ENCODE measurements around the gene LRRC74B. TPM values are rescaled to one million over a fixed set of nuclear protein-coding genes. Genes with fewer than 3 reads are reported as not detected.

Gene LRRC74B
- total RNA-seq, 2 donors from 2014 or later = not detected

DNA sequence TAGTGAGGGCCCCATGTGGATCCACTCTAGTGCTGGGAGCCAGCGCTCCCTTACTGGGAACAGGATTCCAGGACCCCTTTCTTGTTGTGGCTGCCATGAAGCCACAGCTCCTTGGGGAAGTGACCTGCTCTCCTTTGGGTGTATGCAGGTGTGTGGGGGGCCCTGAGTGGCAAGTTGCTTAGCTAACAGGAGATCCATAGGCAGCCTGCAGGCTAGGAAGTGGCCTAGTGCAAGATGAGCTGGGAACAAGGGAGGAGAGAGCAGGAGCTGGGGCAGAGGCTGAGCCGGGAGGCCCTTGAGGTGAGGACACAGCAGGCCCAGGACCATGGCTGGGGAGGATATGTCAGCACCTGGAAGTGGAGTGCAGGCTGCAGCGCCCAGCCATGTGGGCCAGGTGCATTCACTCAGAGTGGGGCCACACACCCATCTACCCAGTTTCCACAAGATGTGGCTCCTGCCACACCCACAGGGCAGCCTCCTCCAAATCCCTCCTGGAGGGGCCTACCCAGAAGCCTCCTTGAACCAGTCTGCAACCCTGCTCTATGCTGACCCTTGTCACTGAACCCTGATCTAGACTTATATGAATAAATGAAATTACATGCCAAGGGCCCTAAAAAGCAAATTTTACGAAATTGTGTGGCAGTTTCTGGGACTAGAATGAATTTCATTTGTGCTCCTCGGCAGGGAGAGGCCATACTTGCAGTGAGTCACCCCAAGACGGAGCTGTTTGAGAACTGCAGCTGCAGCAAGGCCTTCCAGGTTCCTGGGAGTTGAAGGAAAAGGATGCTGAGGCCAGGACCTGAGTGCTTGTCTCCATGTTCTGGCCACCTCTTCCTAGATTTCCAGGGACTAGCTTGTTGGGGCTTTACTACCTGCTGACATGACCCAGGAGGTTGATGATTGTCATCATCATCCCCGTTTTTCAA is 47.1 kb upstream of the LRRC74B start:
- no peak overlapping the region for H3K4me3 ChIP-seq
- TF ChIP-seq, protein P1, sequence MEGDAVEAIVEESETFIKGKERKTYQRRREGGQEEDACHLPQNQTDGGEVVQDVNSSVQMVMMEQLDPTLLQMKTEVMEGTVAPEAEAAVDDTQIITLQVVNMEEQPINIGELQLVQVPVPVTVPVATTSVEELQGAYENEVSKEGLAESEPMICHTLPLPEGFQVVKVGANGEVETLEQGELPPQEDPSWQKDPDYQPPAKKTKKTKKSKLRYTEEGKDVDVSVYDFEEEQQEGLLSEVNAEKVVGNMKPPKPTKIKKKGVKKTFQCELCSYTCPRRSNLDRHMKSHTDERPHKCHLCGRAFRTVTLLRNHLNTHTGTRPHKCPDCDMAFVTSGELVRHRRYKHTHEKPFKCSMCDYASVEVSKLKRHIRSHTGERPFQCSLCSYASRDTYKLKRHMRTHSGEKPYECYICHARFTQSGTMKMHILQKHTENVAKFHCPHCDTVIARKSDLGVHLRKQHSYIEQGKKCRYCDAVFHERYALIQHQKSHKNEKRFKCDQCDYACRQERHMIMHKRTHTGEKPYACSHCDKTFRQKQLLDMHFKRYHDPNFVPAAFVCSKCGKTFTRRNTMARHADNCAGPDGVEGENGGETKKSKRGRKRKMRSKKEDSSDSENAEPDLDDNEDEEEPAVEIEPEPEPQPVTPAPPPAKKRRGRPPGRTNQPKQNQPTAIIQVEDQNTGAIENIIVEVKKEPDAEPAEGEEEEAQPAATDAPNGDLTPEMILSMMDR (IDR thresholded peaks at IDR 0.05) = no peak
- H3K27ac ChIP-seq = no peak overlapping the region
- no peak for DNase-seq (ENCODE audit: low spot score)
- no peaks in the 10 kb centered on the region for H3K27me3 ChIP-seq
- H3K4me1 ChIP-seq = peaks cover 0 to 30% of the 10 kb centered on the region in 2 donors
- H3K36me3 ChIP-seq = peaks cover 53% of the 10 kb centered on the region
- no peaks in the 10 kb centered on the region for H3K9me3 ChIP-seq

DNA sequence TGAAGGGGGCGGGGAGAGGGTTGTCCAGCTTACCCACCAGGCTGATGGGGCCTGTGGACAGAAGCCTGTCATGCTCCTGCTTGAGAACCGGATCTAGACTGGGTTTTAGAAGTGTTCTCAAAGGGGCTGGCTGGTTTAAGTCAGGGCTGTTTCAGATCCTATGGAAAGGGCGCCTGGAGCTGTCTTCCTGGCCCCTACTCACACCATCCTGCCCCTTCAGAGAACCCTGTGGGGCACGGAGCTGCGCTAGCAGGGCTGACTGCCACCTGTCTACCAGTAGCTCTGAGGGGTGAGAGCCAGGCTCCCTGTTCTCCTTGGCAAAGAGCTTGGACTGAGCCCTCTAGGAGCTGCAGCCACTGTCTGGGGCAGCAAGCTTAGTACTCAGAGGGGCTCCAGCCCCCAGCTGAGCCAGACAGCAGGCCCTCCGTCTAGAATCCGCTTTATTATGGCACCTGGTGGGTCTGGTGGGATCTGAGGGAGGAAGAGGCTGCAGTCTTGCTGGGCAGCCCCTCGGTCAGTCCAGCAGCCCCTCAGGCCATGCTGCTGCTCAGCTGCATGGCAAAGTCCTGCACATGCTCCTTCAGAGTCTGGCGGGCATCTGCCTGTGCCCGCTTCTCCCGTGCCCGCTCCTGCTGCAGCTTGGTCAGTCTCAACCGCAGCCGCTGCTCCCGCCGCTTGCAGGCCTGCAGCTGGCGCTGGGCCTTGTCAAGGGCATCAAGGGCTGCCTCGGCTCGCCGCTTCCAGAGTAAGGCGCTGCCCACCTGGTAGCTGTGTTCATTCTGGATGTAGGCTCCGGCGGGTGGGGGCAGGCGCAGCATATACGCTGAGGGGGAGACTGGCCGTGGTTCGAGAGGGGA is 46.2 kb upstream of the LRRC74B start:
- TF ChIP-seq, protein P1 (IDR thresholded peaks at IDR 0.05) = no peak
- no peak for DNase-seq (ENCODE audit: low spot score)
- peaks cover 51% of the 10 kb centered on the region for H3K36me3 ChIP-seq
- H3K27me3 ChIP-seq = no peaks in the 10 kb centered on the region
- no peak overlapping the region for H3K27ac ChIP-seq
- no peaks in the 10 kb centered on the region for H3K9me3 ChIP-seq
- no peak overlapping the region for H3K4me3 ChIP-seq
- peaks cover 0 to 34% of the 10 kb centered on the region in 2 donors for H3K4me1 ChIP-seq

DNA sequence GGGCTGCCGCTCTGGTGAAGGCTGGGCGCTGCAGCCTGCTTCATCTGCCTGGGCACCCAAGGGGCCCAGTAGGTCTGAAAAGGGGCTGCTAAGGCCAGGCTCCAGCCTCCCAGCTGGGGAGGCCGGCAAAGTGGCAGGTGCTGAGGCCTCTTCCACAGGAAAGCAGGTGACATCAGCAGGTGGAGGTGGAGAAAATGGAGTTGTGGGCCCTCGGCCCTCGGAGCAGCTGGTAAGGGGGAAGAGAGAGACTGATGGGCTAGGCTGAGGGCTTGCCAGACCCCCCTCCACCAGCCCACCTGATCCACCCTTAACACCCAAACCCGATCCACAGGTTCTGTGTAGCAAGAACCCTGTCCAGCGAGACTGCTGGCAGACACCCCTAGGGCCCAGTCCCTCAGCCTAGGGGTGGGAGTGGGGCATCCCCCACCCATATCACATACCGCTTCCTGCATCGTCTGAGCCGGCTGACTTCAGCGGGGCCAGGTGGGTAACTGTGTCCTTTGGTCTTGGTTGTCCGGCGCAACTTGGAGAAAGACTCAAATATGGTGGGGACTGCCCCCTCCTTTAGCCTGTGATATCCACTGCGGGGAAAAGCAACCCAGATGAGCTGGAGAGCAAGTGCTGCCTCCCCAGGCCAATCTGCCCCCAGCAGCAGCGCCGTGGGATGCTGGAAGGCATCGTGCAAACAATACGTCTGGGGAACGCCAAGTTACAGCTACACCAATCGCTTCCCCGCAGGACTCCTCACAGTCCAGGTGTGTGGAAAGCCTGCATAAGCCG is 45.3 kb upstream of the LRRC74B start:
- TF ChIP-seq, protein P1 (IDR thresholded peaks at IDR 0.05) = no peak
- Histone ChIP-seq H3K27ac (peak overlapping the region; percentile 97 to 99), H3K4me1 (peaks cover 0 to 34% of the 10 kb centered on the region in 2 donors), H3K4me3 (peak overlapping the region; percentile 76 to 77), H3K27me3 (no peaks in the 10 kb centered on the region), H3K36me3 (peaks cover 45% of the 10 kb centered on the region), H3K9me3 (no peaks in the 10 kb centered on the region)
- DNase-seq (ENCODE audit: low spot score) = no peak

DNA sequence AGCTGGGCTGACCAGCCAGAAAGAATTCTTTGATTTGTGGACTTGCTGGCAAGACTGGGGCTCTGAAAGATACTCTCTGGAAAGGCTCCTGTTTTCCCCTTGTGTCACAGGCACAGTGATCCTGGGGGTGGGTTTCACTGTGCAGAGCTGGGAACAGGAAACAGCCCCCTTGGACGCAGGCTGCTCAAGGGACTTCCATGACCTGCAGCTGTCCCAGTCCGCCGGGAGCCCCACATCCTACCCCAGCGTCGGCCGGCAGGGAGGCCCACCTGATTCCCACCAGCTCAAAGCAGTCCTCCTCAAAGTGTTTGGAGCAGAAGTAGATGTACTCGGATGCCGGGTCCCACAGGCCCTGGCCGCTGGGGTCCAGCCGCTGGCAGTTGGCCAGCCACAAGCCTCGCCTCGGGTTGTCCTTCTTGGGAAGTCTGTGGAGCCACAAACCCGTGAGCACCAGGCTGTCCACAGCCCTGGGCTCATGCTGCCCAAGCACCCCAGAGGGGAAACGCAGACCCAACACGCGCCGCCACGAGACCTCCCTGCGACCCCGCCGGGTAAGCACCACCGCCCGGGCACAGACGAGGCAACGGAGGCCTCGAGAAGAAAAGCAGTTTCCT is 44.7 kb upstream of the LRRC74B start:
- Histone ChIP-seq H3K27me3 (no peaks in the 10 kb centered on the region), H3K4me3 (peak overlapping the region; percentile 76 to 77), H3K9me3 (no peaks in the 10 kb centered on the region), H3K36me3 (peaks cover 38% of the 10 kb centered on the region), H3K27ac (peak overlapping the region; percentile 97 to 99), H3K4me1 (peaks cover 0 to 34% of the 10 kb centered on the region in 2 donors)
- no peak for DNase-seq (ENCODE audit: low spot score)
- TF ChIP-seq, protein P1 (IDR thresholded peaks at IDR 0.05) = no peak
